22Rv1 (cell line): ENCODE data around the gene BAZ2A.

ENCODE experiments used
- H3K27ac ChIP-seq: fragments of 450-650 bp; 2 replicates; pipeline ENCODE4 v1.5.1; 2017
- ZFX ChIP-seq: fragments of 450-650 bp; IDR thresholded peaks from 2 replicates; pipeline ENCODE4 v1.6.1; 2017; ENCODE audit warnings: antibody characterized with exemption, borderline replicate concordance
- TF ChIP-seq, protein P1 (sequence below): fragments of 450-650 bp; IDR thresholded peaks from 2 replicates; pipeline ENCODE4 v1.5.1; 2017; ENCODE audit warnings: mild to moderate bottlenecking

BAZ2A gene

GRCh38 chr12:56645201-56645716 is 15.1 kb upstream of the BAZ2A start:
- peak overlapping the region; percentile 96 for H3K27ac ChIP-seq
- TF ChIP-seq, protein P1, sequence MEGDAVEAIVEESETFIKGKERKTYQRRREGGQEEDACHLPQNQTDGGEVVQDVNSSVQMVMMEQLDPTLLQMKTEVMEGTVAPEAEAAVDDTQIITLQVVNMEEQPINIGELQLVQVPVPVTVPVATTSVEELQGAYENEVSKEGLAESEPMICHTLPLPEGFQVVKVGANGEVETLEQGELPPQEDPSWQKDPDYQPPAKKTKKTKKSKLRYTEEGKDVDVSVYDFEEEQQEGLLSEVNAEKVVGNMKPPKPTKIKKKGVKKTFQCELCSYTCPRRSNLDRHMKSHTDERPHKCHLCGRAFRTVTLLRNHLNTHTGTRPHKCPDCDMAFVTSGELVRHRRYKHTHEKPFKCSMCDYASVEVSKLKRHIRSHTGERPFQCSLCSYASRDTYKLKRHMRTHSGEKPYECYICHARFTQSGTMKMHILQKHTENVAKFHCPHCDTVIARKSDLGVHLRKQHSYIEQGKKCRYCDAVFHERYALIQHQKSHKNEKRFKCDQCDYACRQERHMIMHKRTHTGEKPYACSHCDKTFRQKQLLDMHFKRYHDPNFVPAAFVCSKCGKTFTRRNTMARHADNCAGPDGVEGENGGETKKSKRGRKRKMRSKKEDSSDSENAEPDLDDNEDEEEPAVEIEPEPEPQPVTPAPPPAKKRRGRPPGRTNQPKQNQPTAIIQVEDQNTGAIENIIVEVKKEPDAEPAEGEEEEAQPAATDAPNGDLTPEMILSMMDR: no peak
- no peak for TF ChIP-seq ZFX

- H3K27ac ChIP-seq: peak overlapping the region; percentile 96
- TF ChIP-seq, protein P1: no peak
- TF ChIP-seq ZFX: no peak
Observed at GRCh38 chr12:56644654-56645053, 14.5 kb upstream of the BAZ2A start.

GRCh38 chr12:56641219-56641618 is 11.1 kb upstream of the BAZ2A start:
- TF ChIP-seq, protein P1: no peak
- TF ChIP-seq ZFX: no peak
- peak overlapping the region; percentile 96 for H3K27ac ChIP-seq

DNA sequence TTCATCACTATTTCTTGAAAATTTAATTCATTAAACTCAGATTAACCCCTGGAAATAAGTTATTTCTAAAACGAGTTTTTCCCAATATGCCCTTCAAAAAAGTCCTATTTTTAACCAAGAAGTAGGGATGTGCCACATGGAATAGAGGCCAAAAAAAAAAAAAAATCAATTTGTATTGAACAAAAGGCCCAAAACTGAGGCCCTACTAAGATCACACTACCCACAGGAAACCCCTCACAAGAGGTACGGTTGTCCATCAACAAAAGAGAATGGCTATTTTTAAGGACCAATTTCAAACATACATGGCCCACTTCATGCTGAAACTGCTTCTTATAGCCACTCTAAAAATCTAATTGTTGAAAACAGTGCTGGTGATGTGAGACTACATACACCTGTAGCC is 7.5 kb upstream of the BAZ2A start:
- TF ChIP-seq ZFX: no peak
- TF ChIP-seq, protein P1: no peak
- H3K27ac ChIP-seq: peak overlapping the region; percentile 96

- TF ChIP-seq ZFX: no peak
- TF ChIP-seq, protein P1: peak; percentile 97
- peak overlapping the region; percentile 96 for H3K27ac ChIP-seq
Observed at GRCh38 chr12:56636675-56637540, 6.8 kb upstream of the BAZ2A start.

GRCh38 chr12:56635806-56636674 is 5.9 kb upstream of the BAZ2A start:
- TF ChIP-seq ZFX: no peak
- TF ChIP-seq, protein P1: no peak
- peak overlapping the region; percentile 96 for H3K27ac ChIP-seq
